H1 (cell line): ENCODE results near the gene KIT. TPM values are rescaled to one million over a fixed set of nuclear protein-coding genes. Genes with fewer than 3 reads are reported as not detected.

Experiments used
- CTCF ChIA-PET: fragments of 300-600 bp; sonication (Branson Sonifier 250); formaldehyde crosslinking; loops from one replicate; lab custom pipeline; 2021; ENCODE audit not compliant: partially characterized antibody; lab: Charles Lee
- POLR2A ChIA-PET: fragments of 300-600 bp; sonication (Branson Sonifier 250); formaldehyde crosslinking; loops from one replicate; lab custom pipeline; 2021; ENCODE audit warnings: inconsistent platforms; ENCODE audit not compliant: partially characterized antibody; lab: Charles Lee
- DNase-seq, 2 experiments: peaks; one replicate each; pipeline versions ENCODE4 v3.0.0 to v3.0.0-alpha.2; 2010 to 2022; ENCODE audit warnings: low spot score in 2 of 2, low read depth in 1 of 2, mixed read lengths in 1 of 2
- FAIRE-seq: peaks from 2 replicates; lab custom pipeline; 2011; peaks lifted over from hg19 to GRCh38; lab: Jason Lieb, UNC
- H2AFZ ChIP-seq: 2 replicates; pipeline ENCODE4 v1.8.1; 2012; ENCODE audit warnings: low read length, inconsistent platforms
- H2AK5ac ChIP-seq: 2 replicates; pipeline ENCODE4 v1.6.1; 2013; ENCODE audit warnings: low read depth, low read length
- H2BK120ac ChIP-seq: replicated peaks from 2 replicates; pipeline ENCODE3; 2013; ENCODE audit warnings: low read depth, low read length, inconsistent platforms
- H2BK12ac ChIP-seq: 2 replicates; pipeline ENCODE4 v1.6.1; 2013; ENCODE audit warnings: low read depth, low read length
- H2BK15ac ChIP-seq: 2 replicates; pipeline ENCODE4 v1.6.1; 2013; ENCODE audit warnings: low read length
- H2BK20ac ChIP-seq: 2 replicates; pipeline ENCODE4 v1.6.1; 2013; ENCODE audit warnings: low read length
- H2BK5ac ChIP-seq: 2 replicates; pipeline ENCODE4 v1.6.1; 2013; ENCODE audit warnings: low read depth, low read length
- H3K14ac ChIP-seq: 2 replicates; pipeline ENCODE4 v1.6.1; 2013; ENCODE audit warnings: inconsistent platforms; ENCODE audit not compliant: insufficient read length
- H3K18ac ChIP-seq: 2 replicates; pipeline ENCODE4 v1.6.1; 2013; ENCODE audit warnings: low read length; ENCODE audit errors: extremely low read depth
- H3K23ac ChIP-seq: 2 replicates; pipeline ENCODE4 v1.6.1; 2013; ENCODE audit warnings: inconsistent platforms; ENCODE audit not compliant: insufficient read length
- H3K23me2 ChIP-seq: 2 replicates; pipeline ENCODE4 v1.6.1; 2013; ENCODE audit warnings: low read depth, low read length
- H3K27ac ChIP-seq: 2 replicates; pipeline ENCODE4 v1.6.1; 2011; ENCODE audit warnings: low read depth, low read length, inconsistent platforms
- H3K27me3 ChIP-seq, 4 experiments: replicated peaks in 1 of 4; 1 replicate in 1 of 4; 2 replicates in 3 of 4; pipeline versions ENCODE4 v1.6.1 to v1.8.1; 2011 to 2013; ENCODE audit warnings: low read length in 3 of 4, mild to moderate bottlenecking in 3 of 4, inconsistent platforms in 2 of 4, mixed read lengths in 2 of 4, moderate library complexity in 1 of 4; ENCODE audit not compliant: control insufficient read depth in 3 of 4, insufficient read depth in 3 of 4; ENCODE audit errors: extremely low read depth in 1 of 4
- H3K36me3 ChIP-seq, 4 experiments: 2 replicates each; pipeline versions ENCODE4 v1.6.1 to v1.8.1; 2011 to 2013; ENCODE audit warnings: mild to moderate bottlenecking in 4 of 4, low read length in 3 of 4, moderate library complexity in 2 of 4, control low read depth in 1 of 4, inconsistent platforms in 1 of 4; ENCODE audit not compliant: insufficient read depth in 4 of 4, control insufficient read depth in 2 of 4
- H3K4ac ChIP-seq: replicated peaks from 2 replicates; pipeline ENCODE3; 2013; ENCODE audit warnings: low read length, low read depth, mixed read lengths, inconsistent platforms; ENCODE audit not compliant: insufficient read length
- H3K4me1 ChIP-seq, 4 experiments: replicated peaks in 1 of 4; 1 replicate in 1 of 4; 2 replicates in 3 of 4; pipeline versions ENCODE4 v1.6.1 to v1.8.1; 2011 to 2013; ENCODE audit warnings: low read length in 3 of 4, inconsistent platforms in 2 of 4, mixed read lengths in 1 of 4; ENCODE audit not compliant: insufficient read depth in 4 of 4, control insufficient read depth in 3 of 4
- H3K4me2 ChIP-seq, 2 experiments: 2 replicates each; pipeline versions ENCODE4 v1.6.1 to v1.8.1; 2011 to 2013; ENCODE audit warnings: low read depth in 2 of 2, low read length in 2 of 2, control low read depth in 1 of 2, inconsistent platforms in 1 of 2, mild to moderate bottlenecking in 1 of 2; ENCODE audit not compliant: insufficient read depth in 1 of 2
- H3K4me3 ChIP-seq, 4 experiments: fragments of 200-600, 300-600 bp in 1 of 4; sonication (generic), shearing (Covaris generic), sonication (Bioruptor Twin) in 1 of 4; 2 replicates each; pipeline versions ENCODE4 v1.5.1 to v1.8.1; 2011 to 2016; ENCODE audit warnings: low read length in 4 of 4, low read depth in 3 of 4, control low read depth in 2 of 4, inconsistent platforms in 2 of 4, mild to moderate bottlenecking in 2 of 4, mixed read lengths in 1 of 4, moderate library complexity in 1 of 4; ENCODE audit not compliant: insufficient read depth in 2 of 4; ENCODE audit errors: extremely low read depth in 1 of 4
- H3K56ac ChIP-seq: replicated peaks from 2 replicates; pipeline ENCODE3; 2013; ENCODE audit warnings: low read depth, mild to moderate bottlenecking, mixed read lengths, low read length, inconsistent platforms; ENCODE audit not compliant: insufficient read length
- H3K79me1 ChIP-seq: 2 replicates; pipeline ENCODE4 v1.6.1; 2013; ENCODE audit warnings: low read depth, low read length, control low read depth
- H3K79me2 ChIP-seq, 2 experiments: 2 replicates each; pipeline versions ENCODE4 v1.6.1 to v1.8.1; 2012 to 2013; ENCODE audit warnings: low read length in 2 of 2, mild to moderate bottlenecking in 2 of 2, inconsistent platforms in 1 of 2; ENCODE audit not compliant: insufficient read depth in 2 of 2, control insufficient read depth in 1 of 2
- H3K9ac ChIP-seq, 4 experiments: replicated peaks in 1 of 4; 1 replicate in 1 of 4; 2 replicates in 3 of 4; pipeline versions ENCODE4 v1.6.1 to v1.8.1; 2011 to 2013; ENCODE audit warnings: low read depth in 3 of 4, low read length in 3 of 4, control low read depth in 2 of 4, mild to moderate bottlenecking in 2 of 4, moderate library complexity in 2 of 4, inconsistent platforms in 1 of 4; ENCODE audit errors: extremely low read depth in 1 of 4
- H3K9me3 ChIP-seq, 2 experiments: 2 replicates each; pipeline versions ENCODE4 v1.6.1 to v1.8.1; 2012 to 2013; ENCODE audit warnings: mild to moderate bottlenecking in 2 of 2, moderate library complexity in 2 of 2, control low read depth in 1 of 2, inconsistent platforms in 1 of 2, low read depth in 1 of 2, low read length in 1 of 2, mixed read lengths in 1 of 2; ENCODE audit not compliant: insufficient read depth in 2 of 2
- H4K20me1 ChIP-seq, 2 experiments: replicated peaks in 1 of 2; 2 replicates each; pipeline versions ENCODE3 to v1.8.1; 2011 to 2013; ENCODE audit warnings: inconsistent platforms in 2 of 2, low read length in 2 of 2, mild to moderate bottlenecking in 1 of 2; ENCODE audit not compliant: insufficient read depth in 2 of 2, control insufficient read depth in 1 of 2
- H4K5ac ChIP-seq: 2 replicates; pipeline ENCODE4 v1.6.1; 2013; ENCODE audit warnings: low read length, low read depth, mixed read lengths, inconsistent platforms; ENCODE audit not compliant: insufficient read length
- H4K8ac ChIP-seq: 2 replicates; pipeline ENCODE4 v1.8.0; 2013; ENCODE audit warnings: mild to moderate bottlenecking, moderate library complexity, low read length, inconsistent platforms; ENCODE audit not compliant: insufficient read depth; ENCODE audit errors: extremely low read depth
- H4K91ac ChIP-seq: replicated peaks from 2 replicates; pipeline ENCODE3; 2013; ENCODE audit warnings: low read length, mixed read lengths, inconsistent platforms; ENCODE audit not compliant: insufficient read length
- SRF ChIP-seq: IDR thresholded peaks from 2 replicates; pipeline ENCODE4 v1.6.1; 2011; ENCODE audit warnings: mild to moderate bottlenecking, low read depth, low read length, moderate library complexity
- WGBS, 2 experiments: shearing (Covaris generic) in 1 of 2; methylation state at CpG; one replicate each; pipeline versions ENCODE4 v1.1.6 to v1.1.7; 2013 to 2015; ENCODE audit warnings: low lambda C conversion rate in 2 of 2, mixed read lengths in 2 of 2, inconsistent platforms in 1 of 2, low coverage in 1 of 2, missing lambda C conversion rate in 1 of 2; ENCODE audit not compliant: insufficient replicate concordance in 2 of 2, insufficient coverage in 1 of 2, insufficient read length in 1 of 2; ENCODE audit errors: extremely low coverage in 1 of 2, missing lambda C conversion rate in 1 of 2; 5-methylcytosine and 5-hydroxymethylcytosine counted together
- polyA plus RNA-seq, 7 experiments: library from polyadenylated mRNA; depleted of rRNA in 3 of 7; stranded (reverse) in 5 of 7; unstranded in 2 of 7; fragments of >200 nt in 5 of 7; fragments of 200-250 nt in 2 of 7; gene quantifications; 1 replicate in 5 of 7; 2 replicates in 1 of 7; 4 replicates in 1 of 7; pipeline versions ENCODE4 v1.2.1 to v1.2.3, GENCODE V29; 2011 to 2013; ENCODE audit warnings: missing spikeins in 2 of 7, mixed read lengths in 2 of 7
- total RNA-seq: library from RNA; stranded (reverse); fragmentation: NEBNext Ultra II Directional; extraction: Animal tissue kit (Norgen Biotek cat#: 25700); gene quantifications from 2 replicates; pipeline ENCODE4 v1.2.1, GENCODE V29; 2021

The KIT gene
- total and polyA plus RNA-seq, 2 of the 8 experiments (the other 6 are each of a cell fraction or from before 2014, with no cell fraction given), result 14.4 to 24.8 TPM

DNA sequence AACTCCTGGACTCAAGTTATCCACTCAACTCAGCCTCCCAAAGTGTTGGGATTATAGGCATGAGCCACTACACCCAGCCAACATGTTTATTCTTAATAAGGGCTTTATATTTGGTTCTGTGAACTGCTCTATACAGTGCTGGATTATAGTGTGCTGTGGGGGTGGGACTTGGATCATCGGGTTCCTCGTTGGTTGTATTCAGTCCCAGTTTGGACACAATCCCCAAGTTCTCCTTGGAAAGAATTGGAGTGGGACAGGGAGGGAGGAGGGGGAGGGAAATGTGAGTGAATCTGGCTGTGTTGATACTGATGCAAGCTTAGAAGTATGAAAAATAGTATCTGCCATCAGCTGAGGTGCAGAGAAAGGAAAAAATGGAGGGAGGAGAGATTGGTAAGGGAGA is 121.3 kb downstream of the KIT start:
- H2AFZ ChIP-seq, result no peak overlapping the region
- H3K9me3 ChIP-seq, result no peaks in the 10 kb centered on the region
- H3K23ac ChIP-seq, result no peak overlapping the region
- H2BK12ac ChIP-seq, result no peak overlapping the region
- 90% methylated on average over 2 of the region's 2 CpGs; no CpG with 5 or more reads in 1 of the 2 experiments for WGBS, 2 experiments
- no peak overlapping the region for H2BK5ac ChIP-seq
- H3K27me3 ChIP-seq, result no peaks in the 10 kb centered on the region
- no peaks in the 10 kb centered on the region for H3K36me3 ChIP-seq
- H4K91ac ChIP-seq, result no peak overlapping the region
- H2AK5ac ChIP-seq, result no peak overlapping the region
- H3K4me1 ChIP-seq, result no peaks in the 10 kb centered on the region
- no peak overlapping the region for H4K5ac ChIP-seq
- CTCF ChIA-PET, result no interaction called here
- no peak overlapping the region for H3K4me3 ChIP-seq
- no peak overlapping the region for H3K4me2 ChIP-seq
- POLR2A ChIA-PET, result no interaction called here
- no peak overlapping the region for H3K18ac ChIP-seq
- no peak overlapping the region for H3K14ac ChIP-seq
- H2BK20ac ChIP-seq, result no peak overlapping the region
- no peak overlapping the region for H2BK15ac ChIP-seq
- no peaks in the 10 kb centered on the region for H3K23me2 ChIP-seq
- no peak for FAIRE-seq
- DNase-seq, result no peak
- no peaks in the 10 kb centered on the region for H3K79me2 ChIP-seq
- TF ChIP-seq SRF, result no peak
- TF ChIP-seq, all 59 proteins: peak for 0
- H3K27ac ChIP-seq, result no peak overlapping the region
- no peaks in the 10 kb centered on the region for H3K79me1 ChIP-seq
- no peak overlapping the region for H4K8ac ChIP-seq
- H3K56ac ChIP-seq, result no peak overlapping the region
- H2BK120ac ChIP-seq, result no peak overlapping the region
- H4K20me1 ChIP-seq, result no peaks in the 10 kb centered on the region
- no peak overlapping the region for H3K4ac ChIP-seq
- no peak overlapping the region for H3K9ac ChIP-seq
